ENCODE data around the gene PAQR3. TPM values are rescaled to one million over a fixed set of nuclear protein-coding genes. Genes with fewer than 3 reads are reported as not detected.

PAQR3 gene
- total and polyA plus RNA-seq, 9 of the 15 experiments (the other 6 are each of a cell fraction or from before 2014, with no cell fraction given), result 10.7 to 77.1 (median 31.6) TPM

DNA sequence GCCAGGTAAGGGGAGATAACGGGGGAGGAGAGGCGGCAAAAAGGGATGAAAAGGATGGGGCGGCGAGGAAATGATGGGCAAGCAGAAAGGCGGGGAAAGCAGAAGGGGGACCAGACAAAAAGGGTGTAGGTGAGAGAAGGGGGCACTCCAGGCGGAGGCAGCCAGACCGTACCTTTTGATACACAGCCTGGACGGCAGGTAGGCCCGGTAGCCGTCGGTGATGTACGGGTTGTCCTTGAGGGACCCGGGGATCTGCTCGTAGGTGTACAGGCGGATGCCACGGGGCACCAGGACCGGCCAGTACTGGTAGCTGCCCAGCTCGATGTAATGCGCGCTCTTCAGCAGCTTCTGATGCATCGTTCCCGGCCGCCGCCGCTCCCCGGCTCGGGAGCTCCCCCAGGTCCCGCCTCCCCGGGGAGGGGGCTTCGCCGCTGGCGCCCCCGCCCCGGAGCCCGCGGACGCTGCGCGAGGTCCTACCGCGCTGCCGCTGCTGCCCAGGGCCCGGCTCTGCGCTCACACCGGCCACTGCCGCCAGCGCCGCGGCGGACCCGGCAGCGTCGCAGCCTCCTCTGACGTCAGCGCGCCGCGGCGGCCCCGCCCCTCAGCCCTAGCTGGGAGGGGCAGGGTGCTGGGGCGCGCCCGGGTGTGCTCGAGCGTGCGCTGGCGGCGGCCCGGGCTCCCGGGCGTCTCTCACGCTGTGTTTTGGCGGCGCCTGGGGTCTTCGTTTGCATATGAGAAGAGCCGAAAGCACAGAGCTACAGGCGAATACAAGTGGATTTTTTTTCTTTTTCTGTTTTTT is at the start of gene PAQR3 (continued):
- TF ChIP-seq, protein P1, sequence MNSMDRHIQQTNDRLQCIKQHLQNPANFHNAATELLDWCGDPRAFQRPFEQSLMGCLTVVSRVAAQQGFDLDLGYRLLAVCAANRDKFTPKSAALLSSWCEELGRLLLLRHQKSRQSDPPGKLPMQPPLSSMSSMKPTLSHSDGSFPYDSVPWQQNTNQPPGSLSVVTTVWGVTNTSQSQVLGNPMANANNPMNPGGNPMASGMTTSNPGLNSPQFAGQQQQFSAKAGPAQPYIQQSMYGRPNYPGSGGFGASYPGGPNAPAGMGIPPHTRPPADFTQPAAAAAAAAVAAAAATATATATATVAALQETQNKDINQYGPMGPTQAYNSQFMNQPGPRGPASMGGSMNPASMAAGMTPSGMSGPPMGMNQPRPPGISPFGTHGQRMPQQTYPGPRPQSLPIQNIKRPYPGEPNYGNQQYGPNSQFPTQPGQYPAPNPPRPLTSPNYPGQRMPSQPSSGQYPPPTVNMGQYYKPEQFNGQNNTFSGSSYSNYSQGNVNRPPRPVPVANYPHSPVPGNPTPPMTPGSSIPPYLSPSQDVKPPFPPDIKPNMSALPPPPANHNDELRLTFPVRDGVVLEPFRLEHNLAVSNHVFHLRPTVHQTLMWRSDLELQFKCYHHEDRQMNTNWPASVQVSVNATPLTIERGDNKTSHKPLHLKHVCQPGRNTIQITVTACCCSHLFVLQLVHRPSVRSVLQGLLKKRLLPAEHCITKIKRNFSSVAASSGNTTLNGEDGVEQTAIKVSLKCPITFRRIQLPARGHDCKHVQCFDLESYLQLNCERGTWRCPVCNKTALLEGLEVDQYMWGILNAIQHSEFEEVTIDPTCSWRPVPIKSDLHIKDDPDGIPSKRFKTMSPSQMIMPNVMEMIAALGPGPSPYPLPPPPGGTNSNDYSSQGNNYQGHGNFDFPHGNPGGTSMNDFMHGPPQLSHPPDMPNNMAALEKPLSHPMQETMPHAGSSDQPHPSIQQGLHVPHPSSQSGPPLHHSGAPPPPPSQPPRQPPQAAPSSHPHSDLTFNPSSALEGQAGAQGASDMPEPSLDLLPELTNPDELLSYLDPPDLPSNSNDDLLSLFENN (IDR thresholded peaks at IDR 0.05; ENCODE audit: low read depth in 2 of 2, low read length in 2 of 2), result 0 out of 4 replicates have a peak, but pooled peaks of 1 of the 2 experiments have one; percentile 39
- TF ChIP-seq RBFOX2 (IDR thresholded peaks at IDR 0.05; ENCODE audit: low read depth, low read length) (peak; percentile 87), GTF2F1 (IDR thresholded peaks at IDR 0.05; ENCODE audit: low read depth, low read length) (peak; percentile 60; the same call in 1 of the 2 replicates), HNRNPK (IDR thresholded peaks at IDR 0.05; ENCODE audit: low read depth, low read length, poor library complexity, severe bottlenecking) (no peak), CSDE1 (IDR thresholded peaks at IDR 0.05) (no peak), SMAD4 (CRISPR knock-in tag; conservative IDR thresholded peaks at IDR 0.05) (peak; percentile 75), ESRRA (IDR thresholded peaks at IDR 0.05; ENCODE audit: borderline replicate concordance, low read depth) (peak; percentile 26; the same call in 1 of the 2 replicates), PTRF (tag; IDR thresholded peaks at IDR 0.05) (no peak), BDP1 (IDR thresholded peaks at IDR 0.05; ENCODE audit: insufficient read depth, insufficient read length) (no peak), ZNF324 (CRISPR knock-in tag; IDR thresholded peaks at IDR 0.05) (no peak), ZNF408 (CRISPR knock-in tag; IDR thresholded peaks at IDR 0.05; ENCODE audit: low read depth) (no peak), ZNF561 (CRISPR knock-in tag; conservative IDR thresholded peaks at IDR 0.05) (no peak)
- TF ChIP-seq, protein P2, sequence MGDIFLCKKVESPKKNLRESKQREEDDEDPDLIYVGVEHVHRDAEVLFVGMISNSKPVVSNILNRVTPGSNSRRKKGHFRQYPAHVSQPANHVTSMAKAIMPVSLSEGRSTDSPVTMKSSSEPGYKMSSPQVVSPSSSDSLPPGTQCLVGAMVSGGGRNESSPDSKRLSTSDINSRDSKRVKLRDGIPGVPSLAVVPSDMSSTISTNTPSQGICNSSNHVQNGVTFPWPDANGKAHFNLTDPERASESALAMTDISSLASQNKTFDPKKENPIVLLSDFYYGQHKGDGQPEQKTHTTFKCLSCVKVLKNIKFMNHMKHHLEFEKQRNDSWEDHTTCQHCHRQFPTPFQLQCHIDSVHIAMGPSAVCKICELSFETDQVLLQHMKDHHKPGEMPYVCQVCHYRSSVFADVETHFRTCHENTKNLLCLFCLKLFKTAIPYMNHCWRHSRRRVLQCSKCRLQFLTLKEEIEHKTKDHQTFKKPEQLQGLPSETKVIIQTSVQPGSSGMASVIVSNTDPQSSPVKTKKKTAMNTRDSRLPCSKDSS (IDR thresholded peaks at IDR 0.05; ENCODE audit: low read depth, partially characterized antibody), result no peak
- TF ChIP-seq, protein P3, sequence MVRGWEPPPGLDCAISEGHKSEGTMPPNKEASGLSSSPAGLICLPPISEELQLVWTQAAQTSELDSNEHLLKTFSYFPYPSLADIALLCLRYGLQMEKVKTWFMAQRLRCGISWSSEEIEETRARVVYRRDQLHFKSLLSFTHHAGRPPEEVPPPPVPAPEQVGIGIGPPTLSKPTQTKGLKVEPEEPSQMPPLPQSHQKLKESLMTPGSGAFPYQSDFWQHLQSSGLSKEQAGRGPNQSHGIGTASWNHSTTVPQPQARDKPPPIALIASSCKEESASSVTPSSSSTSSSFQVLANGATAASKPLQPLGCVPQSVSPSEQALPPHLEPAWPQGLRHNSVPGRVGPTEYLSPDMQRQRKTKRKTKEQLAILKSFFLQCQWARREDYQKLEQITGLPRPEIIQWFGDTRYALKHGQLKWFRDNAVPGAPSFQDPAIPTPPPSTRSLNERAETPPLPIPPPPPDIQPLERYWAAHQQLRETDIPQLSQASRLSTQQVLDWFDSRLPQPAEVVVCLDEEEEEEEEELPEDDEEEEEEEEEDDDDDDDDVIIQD (CRISPR knock-in tag; IDR thresholded peaks at IDR 0.05), result no peak
- TF ChIP-seq, protein P4, sequence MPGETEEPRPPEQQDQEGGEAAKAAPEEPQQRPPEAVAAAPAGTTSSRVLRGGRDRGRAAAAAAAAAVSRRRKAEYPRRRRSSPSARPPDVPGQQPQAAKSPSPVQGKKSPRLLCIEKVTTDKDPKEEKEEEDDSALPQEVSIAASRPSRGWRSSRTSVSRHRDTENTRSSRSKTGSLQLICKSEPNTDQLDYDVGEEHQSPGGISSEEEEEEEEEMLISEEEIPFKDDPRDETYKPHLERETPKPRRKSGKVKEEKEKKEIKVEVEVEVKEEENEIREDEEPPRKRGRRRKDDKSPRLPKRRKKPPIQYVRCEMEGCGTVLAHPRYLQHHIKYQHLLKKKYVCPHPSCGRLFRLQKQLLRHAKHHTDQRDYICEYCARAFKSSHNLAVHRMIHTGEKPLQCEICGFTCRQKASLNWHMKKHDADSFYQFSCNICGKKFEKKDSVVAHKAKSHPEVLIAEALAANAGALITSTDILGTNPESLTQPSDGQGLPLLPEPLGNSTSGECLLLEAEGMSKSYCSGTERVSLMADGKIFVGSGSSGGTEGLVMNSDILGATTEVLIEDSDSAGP (CRISPR knock-in tag; IDR thresholded peaks at IDR 0.05), result no peak
- TF ChIP-seq, protein P5, sequence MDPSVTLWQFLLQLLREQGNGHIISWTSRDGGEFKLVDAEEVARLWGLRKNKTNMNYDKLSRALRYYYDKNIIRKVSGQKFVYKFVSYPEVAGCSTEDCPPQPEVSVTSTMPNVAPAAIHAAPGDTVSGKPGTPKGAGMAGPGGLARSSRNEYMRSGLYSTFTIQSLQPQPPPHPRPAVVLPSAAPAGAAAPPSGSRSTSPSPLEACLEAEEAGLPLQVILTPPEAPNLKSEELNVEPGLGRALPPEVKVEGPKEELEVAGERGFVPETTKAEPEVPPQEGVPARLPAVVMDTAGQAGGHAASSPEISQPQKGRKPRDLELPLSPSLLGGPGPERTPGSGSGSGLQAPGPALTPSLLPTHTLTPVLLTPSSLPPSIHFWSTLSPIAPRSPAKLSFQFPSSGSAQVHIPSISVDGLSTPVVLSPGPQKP (CRISPR knock-in tag; IDR thresholded peaks at IDR 0.05), result no peak

Data from K562 (cell line).